ENCODE measurements around the gene SLC35E4. TPM values are rescaled to one million over a fixed set of nuclear protein-coding genes. Genes with fewer than 3 reads are reported as not detected.

Gene SLC35E4
- polyA plus RNA-seq, 4 donors: 0.54 to 2.2 (median 1.4) TPM

DNA sequence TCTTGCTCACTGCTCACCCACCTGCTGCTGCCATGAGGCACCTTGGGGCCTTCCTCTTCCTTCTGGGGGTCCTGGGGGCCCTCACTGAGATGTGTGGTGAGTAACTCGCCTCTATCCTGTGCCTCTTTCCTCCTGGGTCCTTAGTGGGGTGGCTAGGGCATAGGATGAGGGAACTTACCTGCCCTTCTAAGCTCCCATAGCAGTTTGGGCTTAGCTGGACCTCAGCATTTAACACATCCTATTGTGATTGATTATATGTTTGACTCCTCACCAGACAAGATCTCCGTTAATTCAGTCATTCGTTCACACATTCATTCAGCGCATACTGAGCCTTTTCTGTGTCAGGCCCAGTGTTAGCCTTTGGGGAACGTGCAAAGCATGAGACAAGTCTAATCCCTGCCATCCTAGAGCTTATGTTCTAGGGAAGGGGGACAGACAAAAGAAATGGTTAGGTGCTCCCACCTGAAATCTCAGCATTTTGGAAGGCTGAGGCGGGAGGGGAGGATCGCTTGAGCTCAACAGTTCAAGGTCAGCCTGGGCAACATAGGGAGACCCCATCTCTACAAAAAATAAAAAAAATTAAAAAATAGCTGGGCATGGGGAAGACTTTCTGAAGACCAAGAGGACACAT lies 28.2 kb upstream of the SLC35E4 start:
- Histone ChIP-seq H3K9me3 (ENCODE audit: control insufficient read depth in 2 of 2, insufficient read depth in 1 of 2, low read depth in 1 of 2, low read length in 1 of 2) (no peaks in the 10 kb centered on the region), H3K4me1 (ENCODE audit: control insufficient read depth in 3 of 3, insufficient read depth in 2 of 3, low read depth in 1 of 3, low read length in 2 of 3) (peaks cover 6 to 42% (median 10%) of the 10 kb centered on the region in 3 donors), H3K27ac (ENCODE audit: low read depth in 1 of 3, low read length in 2 of 3) (peak overlapping the region; percentile 49 to 88 (median 85)), H3K36me3 (ENCODE audit: control insufficient read depth in 3 of 3, insufficient read depth in 2 of 3, low read depth in 1 of 3, low read length in 3 of 3) (peaks cover 0 to 18% (median 0%) of the 10 kb centered on the region in 3 donors), H3K4me3 (ENCODE audit: low read depth in 1 of 3, low read length in 3 of 3) (peak overlapping the region in 2 of 3 donors; percentile 56 to 62), H3K27me3 (ENCODE audit: control insufficient read depth in 3 of 3, insufficient read depth in 3 of 3, low read length in 3 of 3) (no peaks in the 10 kb centered on the region)
- 70 to 75% (median 74%) methylated on average over 7 of the region's 7 CpGs for WGBS, 3 donors
- FAIRE-seq: no peak
- no peak for DNase-seq

DNA sequence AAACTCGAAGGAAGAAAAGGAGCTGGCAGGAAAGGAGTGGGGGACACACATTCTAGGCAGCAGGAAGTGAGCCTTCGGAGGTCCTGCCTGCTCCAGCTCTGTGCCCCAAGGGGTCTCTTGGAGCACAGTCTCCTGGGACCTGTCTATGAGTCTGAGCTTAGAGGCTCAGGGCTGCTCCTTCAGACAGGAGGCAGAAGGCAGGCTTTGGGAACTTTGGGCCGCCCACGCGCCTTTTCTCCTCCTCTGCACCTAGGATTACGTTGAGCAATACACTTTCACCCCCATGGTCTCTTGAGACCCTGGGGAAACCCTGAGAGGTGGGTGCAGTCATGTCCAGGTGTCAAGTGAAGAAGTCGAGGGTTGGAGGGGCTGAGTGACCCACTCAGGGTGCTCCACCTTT lies 27.6 kb upstream of the SLC35E4 start:
- Histone ChIP-seq H3K36me3 (ENCODE audit: control insufficient read depth in 3 of 3, insufficient read depth in 2 of 3, low read depth in 1 of 3, low read length in 3 of 3) (peaks cover 0 to 22% (median 0%) of the 10 kb centered on the region in 3 donors), H3K27me3 (ENCODE audit: control insufficient read depth in 3 of 3, insufficient read depth in 3 of 3, low read length in 3 of 3) (no peaks in the 10 kb centered on the region), H3K27ac (ENCODE audit: low read depth in 1 of 3, low read length in 2 of 3) (peak overlapping the region in 2 of 3 donors; percentile 29 to 85), H3K9me3 (ENCODE audit: control insufficient read depth in 2 of 2, insufficient read depth in 1 of 2, low read depth in 1 of 2, low read length in 1 of 2) (no peaks in the 10 kb centered on the region), H3K4me1 (ENCODE audit: control insufficient read depth in 3 of 3, insufficient read depth in 2 of 3, low read depth in 1 of 3, low read length in 2 of 3) (peaks cover 6 to 42% (median 10%) of the 10 kb centered on the region in 3 donors), H3K4me3 (ENCODE audit: low read depth in 1 of 3, low read length in 3 of 3) (peak overlapping the region in 1 of 3 donors; percentile 56)
- DNase-seq (no peak), FAIRE-seq (no peak)
- WGBS, 3 donors: 74 to 81% (median 79%) methylated on average over 7 of the region's 7 CpGs

DNA sequence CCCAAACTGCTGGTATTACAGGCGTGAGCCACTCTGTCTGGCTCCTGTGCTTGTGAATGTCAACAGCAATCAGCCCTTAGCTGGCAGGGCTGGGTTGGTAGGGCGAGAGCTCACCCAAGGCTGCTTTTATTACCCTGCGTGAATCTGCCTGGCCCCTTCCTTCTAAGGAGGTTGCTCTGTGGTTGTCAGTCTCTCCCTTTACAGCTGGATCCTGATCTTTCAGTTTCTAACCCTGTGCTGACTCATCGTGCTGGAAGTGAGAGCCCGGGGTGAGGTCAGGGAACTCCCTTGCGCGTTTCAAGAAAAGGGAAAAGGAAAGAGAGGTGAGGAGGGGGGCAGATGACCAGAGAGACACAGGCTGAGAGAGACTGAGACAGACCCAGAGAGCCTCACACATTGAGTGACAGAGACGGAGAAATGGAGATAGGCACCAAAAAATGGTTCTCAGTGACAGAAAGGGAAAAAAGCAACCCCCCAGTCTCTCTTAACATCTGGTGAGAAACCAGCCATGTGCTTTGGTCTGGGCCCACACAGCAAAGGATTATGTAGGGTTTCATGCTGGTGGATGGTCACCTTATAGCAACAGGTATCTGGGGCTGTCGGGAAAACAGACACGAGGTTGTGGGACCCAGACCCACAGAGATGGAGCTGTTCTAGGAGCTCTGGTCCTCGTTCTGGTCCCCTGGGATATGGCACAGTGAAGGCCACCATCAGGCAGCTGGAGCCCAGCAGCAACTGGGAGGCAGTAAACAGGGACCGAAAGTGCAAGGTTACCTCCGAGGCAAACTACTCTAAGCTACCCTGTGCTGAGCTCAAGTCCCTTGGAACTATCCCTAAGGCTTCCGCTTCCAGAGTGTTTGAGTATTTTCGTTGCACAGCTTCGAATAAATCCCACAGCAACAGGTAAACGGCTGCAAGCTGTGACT lies 26.1 kb upstream of the SLC35E4 start:
- Histone ChIP-seq H3K36me3 (ENCODE audit: control insufficient read depth in 3 of 3, insufficient read depth in 2 of 3, low read depth in 1 of 3, low read length in 3 of 3) (peaks cover 0 to 38% (median 0%) of the 10 kb centered on the region in 3 donors), H3K9me3 (ENCODE audit: control insufficient read depth in 2 of 2, insufficient read depth in 1 of 2, low read depth in 1 of 2, low read length in 1 of 2) (no peaks in the 10 kb centered on the region), H3K27ac (ENCODE audit: low read depth in 1 of 3, low read length in 2 of 3) (peak overlapping the region; percentile 45 to 85 (median 85)), H3K27me3 (ENCODE audit: control insufficient read depth in 3 of 3, insufficient read depth in 3 of 3, low read length in 3 of 3) (no peaks in the 10 kb centered on the region), H3K4me3 (ENCODE audit: low read depth in 1 of 3, low read length in 3 of 3) (no peak overlapping the region), H3K4me1 (ENCODE audit: control insufficient read depth in 3 of 3, insufficient read depth in 2 of 3, low read depth in 1 of 3, low read length in 2 of 3) (peaks cover 6 to 42% (median 10%) of the 10 kb centered on the region in 3 donors)
- peak; percentile 92 to 93 for DNase-seq
- 37 to 50% (median 49%) methylated on average over 17 of the region's 17 CpGs for WGBS, 3 donors
- FAIRE-seq: no peak

DNA sequence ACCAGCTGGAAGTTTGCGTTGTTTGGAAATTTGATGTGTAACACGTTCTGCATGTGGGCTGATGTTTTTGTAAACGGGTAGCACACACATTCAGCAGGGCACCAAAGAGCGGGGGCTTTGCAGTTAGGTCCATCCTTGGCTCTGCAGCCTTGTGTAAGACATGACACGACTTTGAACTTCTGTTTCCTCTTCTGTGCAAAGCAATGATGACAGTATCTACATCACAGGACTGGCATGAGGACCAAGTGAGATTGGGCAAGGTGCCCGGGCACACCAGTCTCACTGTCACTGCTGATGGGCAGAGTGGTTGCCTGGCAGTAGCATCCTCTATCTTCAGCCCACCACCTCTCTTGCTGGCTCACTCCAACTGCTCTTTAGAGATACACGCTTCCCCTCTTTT lies 25.3 kb upstream of the SLC35E4 start:
- H3K36me3 ChIP-seq (ENCODE audit: control insufficient read depth in 3 of 3, insufficient read depth in 2 of 3, low read depth in 1 of 3, low read length in 3 of 3): peaks cover 0 to 43% (median 0%) of the 10 kb centered on the region in 3 donors
- no peak overlapping the region for H3K4me3 ChIP-seq (ENCODE audit: low read depth in 1 of 3, low read length in 3 of 3)
- H3K4me1 ChIP-seq (ENCODE audit: control insufficient read depth in 3 of 3, insufficient read depth in 2 of 3, low read depth in 1 of 3, low read length in 2 of 3): peaks cover 6 to 42% (median 10%) of the 10 kb centered on the region in 3 donors
- no peak overlapping the region for H3K27ac ChIP-seq (ENCODE audit: low read depth in 1 of 3, low read length in 2 of 3)
- DNase-seq: no peak
- no peaks in the 10 kb centered on the region for H3K27me3 ChIP-seq (ENCODE audit: control insufficient read depth in 3 of 3, insufficient read depth in 3 of 3, low read length in 3 of 3)
- WGBS, 3 donors: 78 to 84% (median 83%) methylated on average over 7 of the region's 7 CpGs
- no peaks in the 10 kb centered on the region for H3K9me3 ChIP-seq (ENCODE audit: control insufficient read depth in 2 of 2, insufficient read depth in 1 of 2, low read depth in 1 of 2, low read length in 1 of 2)
- no peak for FAIRE-seq

DNA sequence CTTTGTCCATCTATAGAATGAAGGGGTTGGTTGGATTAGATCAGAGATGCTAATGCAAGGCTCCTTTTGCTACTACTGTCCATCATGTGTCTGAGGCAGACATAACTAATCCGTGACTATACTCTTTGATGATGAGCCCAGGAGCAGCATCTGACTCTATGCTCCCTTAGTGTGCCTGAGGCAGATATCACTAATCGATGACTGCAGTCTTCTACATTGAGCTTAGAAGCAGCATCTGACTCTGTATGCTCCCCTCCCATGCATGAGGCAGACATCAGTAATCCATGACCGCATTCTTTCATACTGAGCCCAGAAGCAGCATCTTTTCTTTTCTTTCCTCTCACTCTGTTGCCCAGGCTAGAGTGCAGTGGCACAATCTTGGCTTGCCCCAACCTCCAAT lies 24.4 kb upstream of the SLC35E4 start:
- Histone ChIP-seq H3K36me3 (ENCODE audit: control insufficient read depth in 3 of 3, insufficient read depth in 2 of 3, low read depth in 1 of 3, low read length in 3 of 3) (peaks cover 0 to 50% (median 0%) of the 10 kb centered on the region in 3 donors), H3K27ac (ENCODE audit: low read depth in 1 of 3, low read length in 2 of 3) (no peak overlapping the region), H3K9me3 (ENCODE audit: control insufficient read depth in 2 of 2, insufficient read depth in 1 of 2, low read depth in 1 of 2, low read length in 1 of 2) (no peaks in the 10 kb centered on the region), H3K4me3 (ENCODE audit: low read depth in 1 of 3, low read length in 3 of 3) (no peak overlapping the region), H3K4me1 (ENCODE audit: control insufficient read depth in 3 of 3, insufficient read depth in 2 of 3, low read depth in 1 of 3, low read length in 2 of 3) (peaks cover 6 to 34% (median 10%) of the 10 kb centered on the region in 3 donors), H3K27me3 (ENCODE audit: control insufficient read depth in 3 of 3, insufficient read depth in 3 of 3, low read length in 3 of 3) (no peaks in the 10 kb centered on the region)
- WGBS, 3 donors: 96 to 99% (median 98%) methylated on average over 3 of the region's 3 CpGs
- no peak for FAIRE-seq
- no peak for DNase-seq

DNA sequence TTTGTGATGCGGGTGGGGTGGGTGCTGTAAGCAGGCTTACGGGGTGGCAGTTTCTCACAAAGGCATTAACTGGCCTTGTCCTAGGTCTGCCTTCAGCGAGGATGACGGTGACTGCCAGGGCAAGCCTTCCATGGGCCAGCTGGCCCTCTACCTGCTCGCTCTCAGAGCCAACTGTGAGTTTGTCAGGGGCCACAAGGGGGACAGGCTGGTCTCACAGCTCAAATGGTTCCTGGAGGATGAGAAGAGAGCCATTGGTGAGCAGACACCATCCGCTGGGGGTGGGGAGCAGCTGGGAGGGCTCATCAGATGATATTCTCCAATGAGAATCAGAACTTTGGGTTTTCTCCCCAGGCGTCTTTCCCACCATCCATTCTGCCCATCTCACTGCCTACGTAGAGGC lies 22.8 kb upstream of the SLC35E4 start:
- no peak overlapping the region for H3K27ac ChIP-seq (ENCODE audit: low read depth in 1 of 3, low read length in 2 of 3)
- no peak overlapping the region for H3K4me3 ChIP-seq (ENCODE audit: low read depth in 1 of 3, low read length in 3 of 3)
- 92 to 96% (median 96%) methylated on average over 8 of the region's 8 CpGs for WGBS, 3 donors
- FAIRE-seq: no peak
- no peak for DNase-seq
- peaks cover 0 to 60% (median 0%) of the 10 kb centered on the region in 3 donors for H3K36me3 ChIP-seq (ENCODE audit: control insufficient read depth in 3 of 3, insufficient read depth in 2 of 3, low read depth in 1 of 3, low read length in 3 of 3)
- H3K9me3 ChIP-seq (ENCODE audit: control insufficient read depth in 2 of 2, insufficient read depth in 1 of 2, low read depth in 1 of 2, low read length in 1 of 2): no peaks in the 10 kb centered on the region
- H3K4me1 ChIP-seq (ENCODE audit: control insufficient read depth in 3 of 3, insufficient read depth in 2 of 3, low read depth in 1 of 3, low read length in 2 of 3): peaks cover 3 to 24% (median 10%) of the 10 kb centered on the region in 3 donors
- H3K27me3 ChIP-seq (ENCODE audit: control insufficient read depth in 3 of 3, insufficient read depth in 3 of 3, low read length in 3 of 3): no peaks in the 10 kb centered on the region

DNA sequence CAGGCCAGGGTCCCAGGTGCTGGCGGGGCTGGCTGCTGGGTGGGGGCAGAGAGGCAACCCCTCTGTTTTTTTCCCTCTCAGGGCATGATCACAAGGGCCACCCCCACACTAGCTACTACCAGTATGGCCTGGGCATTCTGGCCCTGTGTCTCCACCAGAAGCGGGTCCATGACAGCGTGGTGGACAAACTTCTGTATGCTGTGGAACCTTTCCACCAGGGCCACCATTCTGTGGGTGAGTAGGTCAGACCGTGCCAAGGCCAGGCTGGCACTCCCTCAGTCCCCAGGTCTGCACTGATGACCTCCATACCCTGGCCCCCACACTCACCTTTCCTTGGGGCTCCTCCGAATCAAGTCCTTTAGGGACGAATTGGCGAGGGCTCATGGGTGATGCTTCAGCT lies 21.3 kb upstream of the SLC35E4 start:
- no peak for FAIRE-seq
- peaks cover 0 to 68% (median 0%) of the 10 kb centered on the region in 3 donors for H3K36me3 ChIP-seq (ENCODE audit: control insufficient read depth in 3 of 3, insufficient read depth in 2 of 3, low read depth in 1 of 3, low read length in 3 of 3)
- H3K27me3 ChIP-seq (ENCODE audit: control insufficient read depth in 3 of 3, insufficient read depth in 3 of 3, low read length in 3 of 3): no peaks in the 10 kb centered on the region

DNA sequence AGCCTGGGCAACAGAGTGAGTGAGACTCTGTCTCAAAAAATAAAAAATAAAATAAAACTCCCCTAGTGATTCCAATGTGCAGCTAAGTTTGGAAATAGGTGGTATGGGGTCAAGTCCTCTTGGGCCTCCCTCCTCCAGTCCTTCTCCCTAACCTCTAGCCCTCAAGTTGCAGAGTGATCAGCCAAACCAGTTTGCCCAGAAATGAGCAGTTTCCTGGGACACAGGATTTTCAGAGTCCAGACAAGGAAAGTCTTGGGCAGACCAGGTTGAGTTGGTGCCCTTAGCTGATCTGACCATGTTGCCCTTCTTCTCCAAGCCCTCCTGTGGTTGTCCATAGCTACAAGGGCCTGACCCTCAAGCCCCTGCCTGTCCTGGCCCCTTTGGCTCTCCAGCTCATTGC lies 20.7 kb upstream of the SLC35E4 start:
- no peak for FAIRE-seq

More for the DNA sequence above, 21.3 kb upstream of the SLC35E4 start:
- DNase-seq: no peak
- Histone ChIP-seq H3K27ac (ENCODE audit: low read depth in 1 of 3, low read length in 2 of 3) (no peak overlapping the region), H3K4me1 (ENCODE audit: control insufficient read depth in 3 of 3, insufficient read depth in 2 of 3, low read depth in 1 of 3, low read length in 2 of 3) (peaks cover 0 to 9% (median 0%) of the 10 kb centered on the region in 3 donors), H3K4me3 (ENCODE audit: low read depth in 1 of 3, low read length in 3 of 3) (no peak overlapping the region), H3K9me3 (ENCODE audit: control insufficient read depth in 2 of 2, insufficient read depth in 1 of 2, low read depth in 1 of 2, low read length in 1 of 2) (no peaks in the 10 kb centered on the region)
- WGBS, 3 donors: 88 to 91% (median 90%) methylated on average over 7 of the region's 7 CpGs

More for the DNA sequence above, 20.7 kb upstream of the SLC35E4 start:
- H3K36me3 ChIP-seq (ENCODE audit: control insufficient read depth in 3 of 3, insufficient read depth in 2 of 3, low read depth in 1 of 3, low read length in 3 of 3): peaks cover 0 to 73% (median 0%) of the 10 kb centered on the region in 3 donors
- no peaks in the 10 kb centered on the region for H3K9me3 ChIP-seq (ENCODE audit: control insufficient read depth in 2 of 2, insufficient read depth in 1 of 2, low read depth in 1 of 2, low read length in 1 of 2)
- peaks cover 0 to 4% (median 0%) of the 10 kb centered on the region in 3 donors for H3K4me1 ChIP-seq (ENCODE audit: control insufficient read depth in 3 of 3, insufficient read depth in 2 of 3, low read depth in 1 of 3, low read length in 2 of 3)
- H3K27me3 ChIP-seq (ENCODE audit: control insufficient read depth in 3 of 3, insufficient read depth in 3 of 3, low read length in 3 of 3): no peaks in the 10 kb centered on the region
- H3K27ac ChIP-seq (ENCODE audit: low read depth in 1 of 3, low read length in 2 of 3): no peak overlapping the region
- no peak for DNase-seq
- no peak overlapping the region for H3K4me3 ChIP-seq (ENCODE audit: low read depth in 1 of 3, low read length in 3 of 3)

All from small intestine (tissue), 7 donors.